Left lung (tissue), 14 donors: Measurements from ENCODE around the gene GDA. TPM values are rescaled to one million over a fixed set of nuclear protein-coding genes. Genes with fewer than 3 reads are reported as not detected.

ENCODE experiments used
- ATAC-seq: fragments of 200-7000 bp; cut with Tn5 transposase; one replicate; pipeline ENCODE4 v1.9.1; 2020; ENCODE audit warnings: moderate library complexity
- DNase-seq, 4 donors: peaks; one replicate each; pipeline ENCODE4 v3.0.0-alpha.2; 2013 to 2020
- H3K27ac ChIP-seq, 2 donors: fragments of 200-600 bp; sonication (generic) in 1 of 2; one replicate each; pipeline versions ENCODE4 v1.5.0 to v1.8.0; 2020 to 2021
- H3K27me3 ChIP-seq, 2 donors: fragments of 200-600 bp; sonication (generic) in 1 of 2; one replicate each; pipeline versions ENCODE4 v1.5.0 to v1.8.0; 2020 to 2021
- H3K36me3 ChIP-seq, 2 donors: fragments of 200-600 bp; sonication (generic) in 1 of 2; one replicate each; pipeline versions ENCODE4 v1.5.0 to v1.8.0; 2020 to 2021
- H3K4me1 ChIP-seq, 2 donors: fragments of 200-600 bp; one replicate each; pipeline ENCODE4 v1.8.0; 2021
- H3K4me3 ChIP-seq, 2 donors: fragments of 200-600 bp; sonication (generic) in 1 of 2; one replicate each; pipeline versions ENCODE4 v1.5.0 to v1.8.0; 2020 to 2021; ENCODE audit warnings: mild to moderate bottlenecking in 1 of 2
- H3K9me3 ChIP-seq, 2 donors: fragments of 200-600 bp; sonication (generic) in 1 of 2; one replicate each; pipeline versions ENCODE4 v1.5.0 to v1.8.0; 2020 to 2021
- CTCF ChIP-seq, 2 donors: fragments of 200-600 bp; sonication (generic) in 1 of 2; IDR thresholded peaks; one replicate each; pipeline versions ENCODE4 v1.5.0 to v1.8.0; 2021; ENCODE audit warnings: antibody characterized with exemption in 2 of 2
- intact Hi-C, 2 donors: fragments of 100-400 bp; cut with DNase I; formaldehyde crosslinking; loops; one replicate each; pipeline versions ENCODE4 v1.11.2 to v1.14.2; 2022
- long read RNA-seq, 12 donors: library from polyadenylated mRNA in 2 of 12; unstranded in 2 of 12; transcript quantifications; one replicate each; pipeline ENCODE4 v2.0.0 and lab custom pipeline, GENCODE V29; 2019 to 2026
- polyA plus RNA-seq, 6 donors: library from polyadenylated mRNA; unstranded; fragments of 120-200 nt; gene quantifications; one replicate each; pipeline ENCODE4 v1.2.1, GENCODE V29; 2013; ENCODE audit not compliant: insufficient read length in 6 of 6
- total RNA-seq, 2 donors: library from RNA; stranded (reverse); fragmentation: NEBNext Ultra II Directional; extraction: Animal tissue kit (Norgen Biotek cat#: 25700); gene quantifications; one replicate each; pipeline ENCODE4 v1.2.1, GENCODE V29; 2021
- donor health status: DM: no; HTN: yes; CAD: no.
- donor health status: DM: no; HTN: no; CAD: no.

The GDA gene
- under 1 TPM in 1 of 2 donors, not detected in 1; 0.08 TPM for total RNA-seq
- polyA plus RNA-seq, result under 1 TPM; 0.09 to 0.31 (median 0.18) TPM
- long read RNA-seq, donor 1, full-length matches to known transcripts, result 1 of 1 reads
- long read RNA-seq, donor 1, partial matches to known transcripts, result 0 of 1 reads
- long read RNA-seq, donor 1, other reads (novel, unspliced or antisense), result 0 of 1 reads
- long read RNA-seq, donor 2, result 0 reads
- long read RNA-seq, donor 3, result 0 reads
- long read RNA-seq, donor 4, result 0 reads
- long read RNA-seq, donor 5, result 0 reads
- long read RNA-seq, donor 6, result 0 reads
- long read RNA-seq, donor 7, result 0 reads
- long read RNA-seq, donor 8, result 0 reads
- long read RNA-seq, donor 9, result 0 reads
- long read RNA-seq, donor 10, result 0 reads
- long read RNA-seq, donor 11, result 0 reads
- long read RNA-seq, donor 12, result 0 reads

- no peak for TF ChIP-seq CTCF (IDR thresholded peaks at IDR 0.05)
- peaks cover 19 to 53% of the 10 kb centered on the region in 2 donors for H3K27me3 ChIP-seq
- ATAC-seq, result peak; percentile 44
- H3K4me1 ChIP-seq, result peaks cover 4% of the 10 kb centered on the region in 2 donors
- peak in 2 of 4 donors; percentile 5 to 80 for DNase-seq
- intact Hi-C loops, result no loop called here
- no peak within 1 kb of the TSS for H3K4me3 ChIP-seq
- no peak within 1 kb of the TSS for H3K27ac ChIP-seq
- no peaks in the 10 kb centered on the region for H3K36me3 ChIP-seq
- H3K9me3 ChIP-seq, result no peaks in the 10 kb centered on the region
These were observed at the start of gene GDA for GRCh38 chr9:72149231-72149975. TSS of gene GDA (plus strand) at chr9:72149440. CDS start at chr9:72149560, 120 bp downstream.

GRCh38 chr9:72102520-72102919, 46.7 kb upstream of the GDA start:
- H3K36me3 ChIP-seq, result no peaks in the 10 kb centered on the region
- no peak overlapping the region for H3K4me3 ChIP-seq
- H3K27me3 ChIP-seq, result no peaks in the 10 kb centered on the region
- ATAC-seq (no peak), DNase-seq (no peak)
- no peaks in the 10 kb centered on the region for H3K4me1 ChIP-seq
- TF ChIP-seq CTCF (IDR thresholded peaks at IDR 0.05), result no peak
- H3K27ac ChIP-seq, result no peak overlapping the region
- peaks cover 0 to 12% of the 10 kb centered on the region in 2 donors for H3K9me3 ChIP-seq
- intact Hi-C loops, result no loop called here

- no peaks in the 10 kb centered on the region for H3K4me1 ChIP-seq
- H3K27me3 ChIP-seq, result no peaks in the 10 kb centered on the region
- no peak for TF ChIP-seq CTCF (IDR thresholded peaks at IDR 0.05)
- H3K27ac ChIP-seq, result no peak overlapping the region
- peaks cover 0 to 3% of the 10 kb centered on the region in 2 donors for H3K9me3 ChIP-seq
- DNase-seq, result no peak
- ATAC-seq, result no peak
- no peak overlapping the region for H3K4me3 ChIP-seq
- intact Hi-C loops, result no loop called here
- no peaks in the 10 kb centered on the region for H3K36me3 ChIP-seq
These were observed 36.2 kb upstream of the GDA start for GRCh38 chr9:72113056-72113455.

- DNase-seq (no peak), ATAC-seq (no peak)
- Histone ChIP-seq H3K9me3 (no peaks in the 10 kb centered on the region), H3K4me3 (no peak overlapping the region), H3K27me3 (no peaks in the 10 kb centered on the region), H3K4me1 (no peaks in the 10 kb centered on the region), H3K27ac (no peak overlapping the region), H3K36me3 (no peaks in the 10 kb centered on the region)
- no peak for TF ChIP-seq CTCF (IDR thresholded peaks at IDR 0.05)
- intact Hi-C loops, result no loop called here
These were observed 29.4 kb upstream of the GDA start for GRCh38 chr9:72119853-72120252.

- ATAC-seq, result no peak
- TF ChIP-seq CTCF (IDR thresholded peaks at IDR 0.05), result no peak
- Histone ChIP-seq H3K36me3 (no peaks in the 10 kb centered on the region), H3K27me3 (no peaks in the 10 kb centered on the region), H3K27ac (no peak overlapping the region), H3K9me3 (no peaks in the 10 kb centered on the region), H3K4me1 (no peaks in the 10 kb centered on the region), H3K4me3 (no peak overlapping the region)
- intact Hi-C loops, result no loop called here
- no peak for DNase-seq
These were observed 24.3 kb upstream of the GDA start for GRCh38 chr9:72124947-72125346.
